Calu3 (cell line): ENCODE data around the gene EIF5A2. TPM values are rescaled to one million over a fixed set of nuclear protein-coding genes. Genes with fewer than 3 reads are reported as not detected.

Experiments
- BruUV-seq: library from RNA; stranded (reverse); fragments of 400-500 nt; replicated peaks from 2 replicates; lab custom pipeline; 2021; lab: Mats Ljungman, UMichigan
- CTCF ChIA-PET: fragments of 300-600 bp; sonication (Branson Sonifier 250); formaldehyde crosslinking; loops from one replicate; lab custom pipeline; 2022; ENCODE audit warnings: antibody characterized with exemption; lab: Charles Lee
- DNase-seq: peaks from one replicate; pipeline ENCODE4 v3.0.0; 2022
- H3K27ac Mint-ChIP-seq: one replicate; pipeline ENCODE4 v1.8.0; 2022; ENCODE audit warnings: mixed read lengths; ENCODE audit not compliant: unreplicated experiment
- H3K27me3 Mint-ChIP-seq: one replicate; pipeline ENCODE4 v1.8.0; 2022; ENCODE audit warnings: mixed read lengths; ENCODE audit not compliant: unreplicated experiment
- H3K36me3 Mint-ChIP-seq: one replicate; pipeline ENCODE4 v1.8.0; 2022; ENCODE audit warnings: mild to moderate bottlenecking, moderate library complexity, mixed read lengths; ENCODE audit not compliant: insufficient read depth, unreplicated experiment
- H3K4me1 Mint-ChIP-seq: one replicate; pipeline ENCODE4 v1.8.0; 2022; ENCODE audit warnings: mild to moderate bottlenecking, low read depth, mixed read lengths; ENCODE audit not compliant: unreplicated experiment
- H3K4me3 Mint-ChIP-seq: one replicate; pipeline ENCODE4 v1.8.0; 2022; ENCODE audit warnings: mild to moderate bottlenecking, low read depth, moderate library complexity, mixed read lengths; ENCODE audit not compliant: unreplicated experiment
- H3K9me3 Mint-ChIP-seq: one replicate; pipeline ENCODE4 v1.8.0; 2022; ENCODE audit warnings: low read depth, mixed read lengths; ENCODE audit not compliant: unreplicated experiment
- intact Hi-C: fragments of 100-400 bp; cut with micrococcal nuclease; formaldehyde crosslinking; loops from one replicate; pipeline ENCODE4 v1.10.0; 2022; ENCODE audit not compliant: unreplicated experiment
- total RNA-seq: library from RNA; stranded (reverse); gene quantifications from 2 replicates; pipeline ENCODE4 v1.2.3, GENCODE V29; 2022
- TF ChIP-seq, protein P1 (sequence below): fragments of 200-600 bp; IDR thresholded peaks from one replicate; pipeline ENCODE4 v1.8.0; 2022; ENCODE audit warnings: antibody characterized with exemption; ENCODE audit not compliant: unreplicated experiment

The EIF5A2 gene
- total RNA-seq, 1 experiment from 2014 or later, result 9.4 TPM

DNA sequence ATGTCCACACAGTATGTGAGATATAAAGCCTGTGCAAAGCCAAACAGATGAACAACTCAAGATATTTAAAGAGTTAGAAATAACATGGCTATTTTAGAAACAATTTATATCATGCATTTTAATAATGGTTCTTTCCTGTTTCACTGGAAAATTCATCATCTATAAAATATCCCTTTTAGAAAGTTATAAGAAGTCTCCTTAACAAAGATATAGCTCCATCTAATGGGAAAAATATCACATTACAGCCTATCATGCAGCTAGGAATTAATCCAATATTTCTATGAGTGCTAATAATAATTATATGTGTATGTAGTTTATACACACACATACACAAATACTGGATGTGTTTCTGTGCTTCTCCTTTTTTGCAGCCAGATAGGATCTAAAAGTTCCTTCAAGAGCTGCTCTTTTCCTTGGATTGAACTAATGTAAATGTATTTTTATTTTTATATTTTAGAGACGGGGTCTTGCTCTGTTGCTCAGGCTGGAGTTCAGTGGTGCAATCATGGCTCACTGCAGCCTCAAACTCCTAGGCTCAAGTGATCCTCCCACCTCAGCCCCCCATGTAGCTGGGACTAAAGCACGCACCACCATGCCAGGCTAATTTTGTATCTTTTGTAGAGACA, 60.0 kb downstream of the EIF5A2 start:
- no peak for DNase-seq
- H3K4me1 Mint-ChIP-seq, result no peaks in the 10 kb centered on the region
- H3K9me3 Mint-ChIP-seq, result no peaks in the 10 kb centered on the region
- H3K27me3 Mint-ChIP-seq, result no peaks in the 10 kb centered on the region
- intact Hi-C loops, result loop anchor here (1.0 kb wide), 1 partner anchor 434 kb away; no protein-coding TSS in a partner anchor
- no peak overlapping the region for H3K27ac Mint-ChIP-seq
- H3K4me3 Mint-ChIP-seq, result no peak overlapping the region
- CTCF ChIA-PET, result interaction anchor here (0.5 to 2.2 kb wide), 12 partner anchors 9 to 799 kb away, joined by 3 to 14 read pairs (median 5); no protein-coding TSS in a partner anchor
- TF ChIP-seq, protein P1, sequence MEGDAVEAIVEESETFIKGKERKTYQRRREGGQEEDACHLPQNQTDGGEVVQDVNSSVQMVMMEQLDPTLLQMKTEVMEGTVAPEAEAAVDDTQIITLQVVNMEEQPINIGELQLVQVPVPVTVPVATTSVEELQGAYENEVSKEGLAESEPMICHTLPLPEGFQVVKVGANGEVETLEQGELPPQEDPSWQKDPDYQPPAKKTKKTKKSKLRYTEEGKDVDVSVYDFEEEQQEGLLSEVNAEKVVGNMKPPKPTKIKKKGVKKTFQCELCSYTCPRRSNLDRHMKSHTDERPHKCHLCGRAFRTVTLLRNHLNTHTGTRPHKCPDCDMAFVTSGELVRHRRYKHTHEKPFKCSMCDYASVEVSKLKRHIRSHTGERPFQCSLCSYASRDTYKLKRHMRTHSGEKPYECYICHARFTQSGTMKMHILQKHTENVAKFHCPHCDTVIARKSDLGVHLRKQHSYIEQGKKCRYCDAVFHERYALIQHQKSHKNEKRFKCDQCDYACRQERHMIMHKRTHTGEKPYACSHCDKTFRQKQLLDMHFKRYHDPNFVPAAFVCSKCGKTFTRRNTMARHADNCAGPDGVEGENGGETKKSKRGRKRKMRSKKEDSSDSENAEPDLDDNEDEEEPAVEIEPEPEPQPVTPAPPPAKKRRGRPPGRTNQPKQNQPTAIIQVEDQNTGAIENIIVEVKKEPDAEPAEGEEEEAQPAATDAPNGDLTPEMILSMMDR, result peak; percentile 53
- no peaks in the 10 kb centered on the region for H3K36me3 Mint-ChIP-seq
- no TSS peak for BruUV-seq

GRCh38 chr3:170844377-170844776, 64.1 kb downstream of the EIF5A2 start:
- no peaks in the 10 kb centered on the region for H3K27me3 Mint-ChIP-seq
- no peak overlapping the region for H3K27ac Mint-ChIP-seq
- H3K4me3 Mint-ChIP-seq, result no peak overlapping the region
- BruUV-seq, result no TSS peak
- DNase-seq, result no peak
- TF ChIP-seq, protein P1, result no peak
- H3K4me1 Mint-ChIP-seq, result no peaks in the 10 kb centered on the region
- H3K9me3 Mint-ChIP-seq, result no peaks in the 10 kb centered on the region
- CTCF ChIA-PET, result interaction anchor here (0.5 kb wide), 1 partner anchor 1797 kb away, joined by 3 read pairs; no protein-coding TSS in a partner anchor
- no peaks in the 10 kb centered on the region for H3K36me3 Mint-ChIP-seq
- intact Hi-C loops, result no loop called here

- BruUV-seq, result no TSS peak
- Mint-ChIP-seq H3K4me1 (no peaks in the 10 kb centered on the region), H3K9me3 (no peaks in the 10 kb centered on the region), H3K36me3 (no peaks in the 10 kb centered on the region), H3K4me3 (no peak overlapping the region), H3K27ac (no peak overlapping the region), H3K27me3 (peaks cover 7% of the 10 kb centered on the region)
- DNase-seq, result no peak
- intact Hi-C loops, result no loop called here
- TF ChIP-seq, protein P1, result no peak
- CTCF ChIA-PET, result no interaction called here
These were observed 68.1 kb downstream of the EIF5A2 start for GRCh38 chr3:170840291-170840859.

GRCh38 chr3:170839518-170840100, 68.8 kb downstream of the EIF5A2 start:
- BruUV-seq, result no TSS peak
- intact Hi-C loops, result no loop called here
- TF ChIP-seq, protein P1, result no peak

More at GRCh38 chr3:170839518-170840100, 68.8 kb downstream of the EIF5A2 start:
- no peak overlapping the region for H3K4me3 Mint-ChIP-seq
- H3K36me3 Mint-ChIP-seq, result no peaks in the 10 kb centered on the region
- no peaks in the 10 kb centered on the region for H3K4me1 Mint-ChIP-seq
- CTCF ChIA-PET, result no interaction called here
- H3K27ac Mint-ChIP-seq, result no peak overlapping the region
- H3K9me3 Mint-ChIP-seq, result no peaks in the 10 kb centered on the region
- peaks cover 13% of the 10 kb centered on the region for H3K27me3 Mint-ChIP-seq
- DNase-seq, result no peak

Other genes starting within 250 kb of the EIF5A2 start
- gene RPL22L1, start 38.4 kb downstream of the EIF5A2 start, total RNA-seq, result 88.7 and 103 TPM in 2 replicates
- gene SLC2A2, start 118.1 kb upstream of the EIF5A2 start, total RNA-seq, result 0.09 and 0.95 TPM in 2 replicates